Adipocyte (in vitro differentiated cells): ENCODE data around the gene SEL1L3.

Experiments used
- DNase-seq: peaks from one replicate; pipeline ENCODE4 v3.0.0-alpha.2; 2015; ENCODE audit warnings: low read depth
- H3K27me3 ChIP-seq: replicated peaks from 2 replicates; pipeline ENCODE4 v1.7.0; 2013; ENCODE audit warnings: mild to moderate bottlenecking, low read length, moderate library complexity; ENCODE audit not compliant: control insufficient read depth, insufficient read depth
- H3K36me3 ChIP-seq: 2 replicates; pipeline ENCODE4 v1.7.0; 2013; ENCODE audit warnings: low read length, mild to moderate bottlenecking, moderate library complexity; ENCODE audit not compliant: control insufficient read depth, insufficient read depth, severe bottlenecking
- H3K4me1 ChIP-seq: 2 replicates; pipeline ENCODE4 v1.7.0; 2013; ENCODE audit warnings: mild to moderate bottlenecking, low read length, moderate library complexity; ENCODE audit not compliant: control insufficient read depth, insufficient read depth
- H3K4me3 ChIP-seq: 2 replicates; pipeline ENCODE4 v1.7.0; 2013; ENCODE audit warnings: mild to moderate bottlenecking, low read length, moderate library complexity
- H3K9ac ChIP-seq: 2 replicates; pipeline ENCODE4 v1.7.0; 2013; ENCODE audit warnings: mild to moderate bottlenecking, low read length, moderate library complexity
- H3K9me3 ChIP-seq: 2 replicates; pipeline ENCODE4 v1.7.0; 2013; ENCODE audit warnings: mild to moderate bottlenecking, low read length, moderate library complexity; ENCODE audit not compliant: control insufficient read depth

SEL1L3 gene

DNA sequence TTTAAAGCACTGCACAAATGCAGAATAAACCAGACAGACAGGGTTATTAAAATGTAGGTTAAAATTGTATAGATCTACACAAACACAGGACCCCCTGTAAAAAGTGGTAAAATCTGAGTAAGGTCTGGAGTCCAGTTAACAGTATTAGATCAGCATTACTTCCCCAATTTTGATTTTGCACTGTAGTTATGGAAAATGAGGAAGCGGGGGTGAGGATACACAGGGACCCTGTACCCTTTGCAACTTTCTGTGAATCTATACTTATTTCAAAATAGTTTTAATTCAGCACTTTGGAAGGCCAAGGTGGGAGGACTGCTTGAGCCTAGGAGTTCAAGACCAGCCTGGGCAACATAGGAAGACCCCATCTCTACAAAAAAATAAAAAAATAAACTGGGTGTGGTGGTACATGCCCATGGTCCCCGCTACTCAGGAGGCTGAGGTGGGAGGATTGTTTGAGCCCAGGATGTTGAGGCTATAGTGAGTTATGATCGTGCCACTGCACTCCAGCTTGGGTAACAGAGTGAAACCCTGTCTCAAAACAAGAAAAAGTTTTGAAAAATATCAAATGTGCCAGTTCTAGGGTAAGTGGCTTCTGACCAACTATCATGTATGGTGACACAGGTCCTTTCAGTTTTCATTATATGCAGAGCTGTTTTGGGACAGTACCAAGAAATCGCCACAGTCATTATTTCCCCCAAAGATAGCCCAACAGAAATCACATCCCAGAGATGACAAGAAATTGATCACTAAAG lies 17.7 kb downstream of the SEL1L3 start:
- no peak overlapping the region for H3K9ac ChIP-seq
- DNase-seq: no peak
- peaks cover 3% of the 10 kb centered on the region for H3K9me3 ChIP-seq
- peaks cover 4% of the 10 kb centered on the region for H3K27me3 ChIP-seq
- H3K36me3 ChIP-seq: no peaks in the 10 kb centered on the region
- H3K4me3 ChIP-seq: no peak overlapping the region
- H3K4me1 ChIP-seq: no peaks in the 10 kb centered on the region

DNA sequence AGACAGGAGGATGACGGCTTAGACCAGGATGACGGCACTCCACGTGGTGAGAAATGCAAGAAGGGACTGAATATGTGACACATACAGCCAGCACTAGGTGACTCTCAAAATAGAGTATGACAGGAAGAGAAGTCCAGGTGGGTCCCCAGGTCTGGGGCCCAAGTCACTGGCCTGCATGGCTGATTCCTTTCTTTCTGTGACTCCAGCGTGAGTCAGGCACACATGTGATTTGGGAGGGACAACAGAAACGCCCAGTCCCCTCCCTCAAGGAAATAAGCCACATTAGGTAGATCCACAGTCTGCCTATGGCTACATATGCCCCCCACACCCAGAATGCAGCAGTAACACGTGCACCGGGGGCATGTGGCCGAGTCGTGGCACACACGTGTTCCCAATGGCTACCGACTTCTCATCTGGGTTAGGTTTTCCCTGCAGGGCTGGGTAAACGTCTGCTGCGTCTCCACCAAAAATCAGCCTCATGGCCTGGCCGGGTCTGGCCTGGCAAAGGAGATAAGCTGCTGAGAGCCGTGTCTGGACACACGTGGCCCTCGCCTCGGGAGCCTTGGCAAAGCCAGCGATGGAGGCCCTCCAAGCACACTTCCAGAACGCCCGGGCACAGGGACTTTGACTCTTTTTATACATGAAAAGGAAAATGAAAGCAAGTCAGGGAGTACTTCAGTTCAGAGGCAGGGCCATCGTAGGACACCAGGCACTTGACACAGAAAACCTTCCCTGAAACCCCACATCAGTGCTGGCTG lies 19.3 kb downstream of the SEL1L3 start:
- DNase-seq: no peak
- Histone ChIP-seq H3K27me3 (peaks cover 13% of the 10 kb centered on the region), H3K4me3 (no peak overlapping the region), H3K4me1 (no peaks in the 10 kb centered on the region), H3K36me3 (no peaks in the 10 kb centered on the region), H3K9ac (no peak overlapping the region), H3K9me3 (peaks cover 3% of the 10 kb centered on the region)

DNA sequence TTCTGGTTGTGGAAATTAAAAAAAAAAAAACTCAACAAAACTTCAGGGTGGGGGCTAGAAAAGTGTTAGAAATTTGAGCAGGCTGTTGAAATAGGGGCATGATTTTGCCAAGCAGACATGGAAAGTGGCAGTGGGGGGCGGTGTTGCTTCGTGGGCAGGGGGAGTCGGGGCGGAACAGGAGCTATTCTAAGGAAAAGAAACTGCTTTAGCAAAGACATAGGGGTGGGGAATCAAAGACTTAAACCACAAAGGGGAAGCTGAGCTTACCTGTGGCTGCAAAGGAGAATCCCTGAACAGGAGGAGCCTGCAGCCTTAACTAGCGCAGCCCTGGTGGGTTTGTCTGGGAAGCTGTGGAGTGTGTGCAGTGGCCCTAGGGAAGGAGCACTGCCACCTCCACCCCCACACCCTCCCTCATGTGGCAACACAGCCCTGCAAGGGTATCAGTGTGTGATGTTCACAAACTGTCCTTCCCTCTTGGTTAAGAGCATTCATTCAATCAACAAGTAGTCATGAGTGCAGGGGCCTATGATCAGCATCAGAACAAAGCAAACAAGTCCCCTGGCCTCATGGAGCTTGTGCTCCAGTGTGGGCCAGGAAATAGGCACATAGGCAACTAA lies 20.5 kb downstream of the SEL1L3 start:
- no peaks in the 10 kb centered on the region for H3K36me3 ChIP-seq
- no peak for DNase-seq
- no peak overlapping the region for H3K9ac ChIP-seq
- H3K27me3 ChIP-seq: peaks cover 13% of the 10 kb centered on the region
- H3K4me3 ChIP-seq: no peak overlapping the region
- H3K4me1 ChIP-seq: no peaks in the 10 kb centered on the region
- peaks cover 3% of the 10 kb centered on the region for H3K9me3 ChIP-seq

DNA sequence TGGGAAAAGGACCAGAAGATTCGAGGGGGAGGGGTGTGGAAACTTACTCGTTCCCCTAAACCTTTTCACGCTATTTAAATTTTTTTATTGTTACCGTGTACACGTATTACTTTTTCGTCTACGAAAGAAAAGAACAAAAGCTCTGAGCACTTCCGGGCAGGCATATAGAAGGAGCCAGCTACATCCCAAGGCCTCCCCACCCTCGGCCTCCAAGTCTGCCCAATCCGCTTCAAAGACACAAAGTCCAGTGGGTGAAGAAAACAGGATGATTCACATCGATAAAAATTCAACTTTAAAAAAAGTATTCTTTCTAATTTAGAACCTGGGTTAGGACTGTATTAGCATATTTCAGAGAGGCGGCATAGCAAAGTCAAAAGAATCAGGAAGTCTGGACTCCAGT lies 23.1 kb downstream of the SEL1L3 start:
- no peak overlapping the region for H3K4me3 ChIP-seq
- DNase-seq: no peak
- peaks cover 3% of the 10 kb centered on the region for H3K9me3 ChIP-seq
- H3K9ac ChIP-seq: no peak overlapping the region
- H3K36me3 ChIP-seq: no peaks in the 10 kb centered on the region
- H3K27me3 ChIP-seq: peaks cover 9% of the 10 kb centered on the region
- H3K4me1 ChIP-seq: no peaks in the 10 kb centered on the region

DNA sequence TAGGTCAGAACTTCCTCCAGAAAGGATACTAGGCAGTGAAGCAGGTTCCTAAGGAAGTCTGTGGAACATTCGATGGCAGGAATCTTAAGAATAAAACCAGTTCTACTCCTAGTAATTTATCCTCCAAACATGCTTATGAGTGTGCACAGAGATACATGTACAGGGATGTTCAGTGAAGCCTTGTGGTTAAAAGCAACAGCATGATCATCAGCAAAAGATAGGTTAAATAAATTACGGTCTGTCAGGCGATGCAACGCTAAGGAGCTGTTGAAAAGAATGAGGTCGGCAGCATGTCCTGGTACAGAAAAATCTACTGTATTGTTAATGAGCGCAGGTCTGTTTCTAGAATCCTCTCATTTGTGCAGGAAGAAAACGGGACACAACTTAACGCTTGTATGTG lies 23.6 kb downstream of the SEL1L3 start:
- no peak overlapping the region for H3K4me3 ChIP-seq
- H3K9me3 ChIP-seq: peaks cover 3% of the 10 kb centered on the region
- H3K9ac ChIP-seq: no peak overlapping the region
- peaks cover 9% of the 10 kb centered on the region for H3K27me3 ChIP-seq
- H3K36me3 ChIP-seq: no peaks in the 10 kb centered on the region
- no peaks in the 10 kb centered on the region for H3K4me1 ChIP-seq
- DNase-seq: no peak

DNA sequence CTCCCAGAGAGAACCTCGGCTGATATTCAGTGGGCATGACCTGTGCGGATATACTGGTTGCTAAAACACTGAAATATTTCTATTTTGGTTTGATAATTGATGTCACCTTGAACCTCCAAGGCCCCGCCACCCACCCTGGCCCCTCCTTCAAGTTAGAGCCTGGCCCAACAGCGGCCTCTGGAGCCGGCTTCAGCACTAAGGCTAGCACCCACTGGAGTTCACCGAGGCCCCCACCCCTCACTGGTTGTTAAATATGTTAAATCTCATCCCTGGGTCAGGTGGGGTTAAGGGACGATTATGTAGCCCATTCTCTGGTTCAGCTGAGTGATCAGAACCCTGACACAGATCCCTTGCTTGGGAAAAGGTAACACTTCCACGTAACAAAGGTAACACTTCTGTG lies 24.3 kb downstream of the SEL1L3 start:
- no peak for DNase-seq
- Histone ChIP-seq H3K27me3 (peaks cover 9% of the 10 kb centered on the region), H3K36me3 (no peaks in the 10 kb centered on the region), H3K9ac (no peak overlapping the region), H3K9me3 (peaks cover 3% of the 10 kb centered on the region), H3K4me3 (no peak overlapping the region), H3K4me1 (no peaks in the 10 kb centered on the region)

DNA sequence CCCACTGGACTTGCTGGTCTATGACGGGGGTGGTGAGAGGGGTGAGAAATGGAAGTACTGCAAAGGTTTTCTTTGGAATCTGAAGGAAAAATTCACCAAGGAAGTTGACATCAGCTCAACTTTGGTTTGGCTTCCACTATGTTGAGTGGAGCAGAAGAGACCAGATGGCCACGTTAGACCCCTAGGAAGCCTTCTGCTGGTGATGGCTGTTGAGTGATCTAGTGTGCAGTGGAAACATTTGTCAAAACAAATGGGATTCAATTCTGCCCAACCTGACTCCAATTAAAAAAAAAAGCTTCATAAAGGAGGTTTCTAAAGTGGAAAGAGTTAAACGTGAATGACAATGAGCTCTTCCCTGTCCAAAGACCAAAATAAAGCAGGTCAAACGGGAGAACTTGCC lies 25.7 kb downstream of the SEL1L3 start:
- Histone ChIP-seq H3K9ac (no peak overlapping the region), H3K27me3 (peaks cover 9% of the 10 kb centered on the region), H3K4me1 (no peaks in the 10 kb centered on the region), H3K9me3 (peaks cover 3% of the 10 kb centered on the region), H3K4me3 (no peak overlapping the region), H3K36me3 (no peaks in the 10 kb centered on the region)
- no peak for DNase-seq

DNA sequence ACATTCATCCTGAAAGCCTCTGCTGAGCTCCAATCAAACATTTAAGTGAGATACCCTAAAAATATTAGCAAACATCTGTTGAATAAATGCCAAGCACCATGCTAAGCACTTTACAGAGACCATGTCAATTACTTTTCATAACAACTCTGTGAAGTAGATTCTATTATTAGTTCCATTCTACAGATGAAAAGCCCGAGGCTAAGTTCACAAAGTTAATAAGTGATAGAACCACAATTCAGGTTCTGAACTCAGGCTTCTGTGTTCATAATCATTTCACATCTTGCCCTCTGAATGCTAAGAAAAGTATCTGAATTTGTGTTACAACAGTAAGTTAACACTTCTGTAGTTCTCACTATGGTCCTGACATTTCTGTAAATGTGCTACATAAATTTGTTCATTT lies 27.4 kb downstream of the SEL1L3 start:
- Histone ChIP-seq H3K4me1 (no peaks in the 10 kb centered on the region), H3K27me3 (peaks cover 9% of the 10 kb centered on the region), H3K4me3 (no peak overlapping the region), H3K36me3 (no peaks in the 10 kb centered on the region), H3K9ac (no peak overlapping the region), H3K9me3 (no peaks in the 10 kb centered on the region)
- no peak for DNase-seq

DNA sequence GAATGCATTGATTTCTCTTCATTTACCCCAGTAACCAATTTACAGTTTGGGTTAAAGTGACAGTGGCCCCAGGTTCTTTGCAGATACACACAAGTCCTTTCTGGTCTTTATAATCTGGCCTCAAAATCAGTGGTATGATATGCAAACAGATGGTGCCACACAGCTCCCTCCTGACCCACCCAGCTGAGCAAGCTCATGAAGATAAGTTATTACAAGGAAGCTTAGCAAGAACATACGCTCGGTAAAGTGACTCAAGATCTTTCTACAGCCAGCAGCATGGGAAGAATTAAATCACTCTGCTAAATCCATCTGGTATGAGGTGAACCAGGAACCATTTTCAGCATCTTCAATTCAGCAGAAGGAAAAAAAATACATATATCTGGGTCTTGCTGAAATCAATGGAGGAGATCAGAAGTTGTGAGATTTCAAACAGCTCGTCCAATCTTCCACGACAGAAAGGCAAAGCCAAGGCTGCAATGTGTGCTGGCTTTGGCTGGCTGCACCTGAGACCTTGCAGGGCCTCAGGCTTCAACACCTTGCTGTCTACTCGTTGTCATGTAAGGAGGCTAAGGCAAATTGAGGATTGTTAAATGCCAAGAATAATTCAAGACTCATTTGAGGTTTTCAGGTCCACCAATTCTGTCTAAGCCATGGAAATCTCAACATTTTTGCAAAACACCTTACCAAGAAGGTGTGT lies 28.2 kb downstream of the SEL1L3 start:
- H3K36me3 ChIP-seq: no peaks in the 10 kb centered on the region
- H3K27me3 ChIP-seq: peaks cover 9% of the 10 kb centered on the region
- DNase-seq: no peak
- H3K9me3 ChIP-seq: no peaks in the 10 kb centered on the region
- H3K4me3 ChIP-seq: no peak overlapping the region
- no peaks in the 10 kb centered on the region for H3K4me1 ChIP-seq
- H3K9ac ChIP-seq: no peak overlapping the region

DNA sequence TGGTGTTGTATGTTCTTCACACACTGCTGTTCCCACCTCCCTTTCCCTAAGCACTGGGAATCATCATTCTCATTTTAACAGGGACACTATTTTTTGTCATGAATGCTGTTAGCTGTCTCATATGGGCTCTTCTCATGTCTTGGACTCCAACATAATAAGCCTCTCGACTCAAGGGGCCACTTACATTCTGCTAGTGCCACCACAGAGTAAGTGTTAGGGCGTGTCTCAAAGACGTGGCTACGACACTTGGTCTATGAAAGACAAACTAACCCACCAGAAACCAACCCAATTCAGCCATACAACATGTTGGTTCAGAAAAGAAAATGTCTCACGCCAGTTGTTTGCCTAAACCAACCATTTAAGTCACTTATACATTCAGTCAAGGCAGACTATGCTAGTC lies 32.2 kb downstream of the SEL1L3 start:
- H3K9ac ChIP-seq: no peak overlapping the region
- no peaks in the 10 kb centered on the region for H3K27me3 ChIP-seq
- peaks cover 11% of the 10 kb centered on the region for H3K4me1 ChIP-seq
- H3K9me3 ChIP-seq: no peaks in the 10 kb centered on the region
- H3K36me3 ChIP-seq: no peaks in the 10 kb centered on the region
- DNase-seq: no peak
- no peak overlapping the region for H3K4me3 ChIP-seq

DNA sequence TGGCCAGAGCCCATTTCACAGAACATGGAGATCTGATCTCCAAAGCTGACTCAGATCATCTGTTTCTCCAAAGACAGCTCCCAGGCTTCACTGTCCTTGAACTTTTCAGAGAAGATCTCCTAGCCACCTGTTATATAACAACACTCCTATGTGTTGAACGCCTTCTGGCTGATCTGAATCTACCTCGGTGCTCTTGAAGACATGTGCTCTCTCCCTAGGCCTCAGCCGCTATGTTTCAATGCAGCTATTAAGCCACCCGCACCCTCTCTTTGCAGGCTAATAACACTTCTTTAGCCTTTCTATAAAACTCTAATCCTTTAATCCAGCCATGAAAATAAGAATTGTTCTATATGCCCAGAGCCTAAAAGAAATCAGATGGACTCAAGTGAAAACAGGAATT lies 34.9 kb downstream of the SEL1L3 start:
- Histone ChIP-seq H3K36me3 (no peaks in the 10 kb centered on the region), H3K27me3 (no peaks in the 10 kb centered on the region), H3K4me1 (peaks cover 16% of the 10 kb centered on the region), H3K4me3 (no peak overlapping the region), H3K9me3 (no peaks in the 10 kb centered on the region), H3K9ac (no peak overlapping the region)
- no peak for DNase-seq
